HEK293 (cell line): ENCODE data around the gene PTPRK.

Experiments
- CTCF ChIA-PET: fragments of 350-600 bp; formaldehyde crosslinking; extraction: SDS; loops from one replicate; lab custom pipeline; 2021; ENCODE audit warnings: antibody characterized with exemption; lab: Yijun Ruan, JAX
- POLR2A ChIA-PET: fragments of 300-600 bp; formaldehyde crosslinking; extraction: SDS; loops from one replicate; lab custom pipeline; 2020; ENCODE audit warnings: antibody characterized with exemption, inconsistent platforms; lab: Yijun Ruan, JAX
- H3K27ac ChIP-seq: fragments of 200-500 bp; sonication (Bioruptor generic); 2 replicates; pipeline ENCODE4 v1.5.1; 2014; ENCODE audit warnings: low read depth, low read length, control low read depth, inconsistent platforms; ENCODE audit errors: extremely low read depth
- H3K36me3 ChIP-seq, 2 experiments: fragments of 200-500 bp in 1 of 2; sonication (Bioruptor generic) in 1 of 2; 1 replicate in 1 of 2; 2 replicates in 1 of 2; pipeline ENCODE4 v1.5.1; 2014 to 2017; ENCODE audit warnings: inconsistent platforms in 2 of 2, low read length in 2 of 2; ENCODE audit not compliant: control insufficient read depth in 2 of 2, insufficient read depth in 1 of 2
- H3K4me1 ChIP-seq: fragments of 200-500 bp; sonication (Bioruptor generic); 2 replicates; pipeline ENCODE4 v1.5.1; 2014; ENCODE audit warnings: mild to moderate bottlenecking, low read length, inconsistent platforms; ENCODE audit not compliant: control insufficient read depth, insufficient read depth
- H3K4me3 ChIP-seq: 2 replicates; pipeline ENCODE4 v1.5.1; 2011; ENCODE audit warnings: low read depth, mild to moderate bottlenecking, control low read depth, low read length, moderate library complexity
- H3K9me3 ChIP-seq: fragments of 200-500 bp; sonication (Bioruptor generic); 2 replicates; pipeline ENCODE4 v1.5.1; 2014; ENCODE audit warnings: low read depth, low read length, inconsistent platforms; ENCODE audit not compliant: control insufficient read depth, insufficient read depth
- GFI1B ChIP-seq: fragments of 450-650 bp; formaldehyde crosslinking; IDR thresholded peaks from 2 replicates; pipeline ENCODE4 v1.5.1; 2016; ENCODE audit warnings: missing biosample characterization, missing genetic modification characterization
- KLF16 ChIP-seq: fragments of 450-650 bp; formaldehyde crosslinking; IDR thresholded peaks from 2 replicates; pipeline ENCODE4 v1.5.1; 2017; ENCODE audit warnings: missing biosample characterization, missing genetic modification characterization
- KLF7 ChIP-seq: fragments of 450-650 bp; formaldehyde crosslinking; IDR thresholded peaks from 2 replicates; pipeline ENCODE4 v1.5.1; 2016; ENCODE audit warnings: missing biosample characterization, missing genetic modification characterization, borderline replicate concordance
- MEIS1 ChIP-seq: sonication (generic); formaldehyde crosslinking; IDR thresholded peaks from 2 replicates; pipeline ENCODE4 v1.8.1; 2022; ENCODE audit warnings: missing genetic modification reagents, mild to moderate bottlenecking, borderline replicate concordance
- PRDM1 ChIP-seq: fragments of 450-650 bp; formaldehyde crosslinking; IDR thresholded peaks from 2 replicates; pipeline ENCODE4; 2016; ENCODE audit warnings: missing biosample characterization, missing genetic modification characterization
- RBAK ChIP-seq: fragments of 450-650 bp; formaldehyde crosslinking; IDR thresholded peaks from 2 replicates; pipeline ENCODE4 v1.5.1; 2016; ENCODE audit warnings: missing biosample characterization, missing genetic modification characterization
- REPIN1 ChIP-seq: fragments of 450-650 bp; formaldehyde crosslinking; IDR thresholded peaks from 2 replicates; pipeline ENCODE4 v1.5.1; 2017; ENCODE audit warnings: missing biosample characterization, missing genetic modification characterization, low read depth
- TRIM28 ChIP-seq: IDR thresholded peaks from 2 replicates; pipeline ENCODE4 v1.6.1; 2011; ENCODE audit warnings: low read length, control low read depth, borderline replicate concordance
- ZBTB21 ChIP-seq: fragments of 450-650 bp; formaldehyde crosslinking; IDR thresholded peaks from 2 replicates; pipeline ENCODE4 v1.5.1; 2017; ENCODE audit warnings: missing biosample characterization, missing genetic modification characterization
- ZBTB7A ChIP-seq: fragments of 450-650 bp; formaldehyde crosslinking; IDR thresholded peaks from 2 replicates; pipeline ENCODE4 v1.5.1; 2016; ENCODE audit warnings: low read depth, missing biosample characterization, missing genetic modification characterization
- ZFP69B ChIP-seq: fragments of 450-650 bp; formaldehyde crosslinking; IDR thresholded peaks from 2 replicates; pipeline ENCODE4 v1.5.1; 2016; ENCODE audit warnings: missing biosample characterization, missing genetic modification characterization
- ZNF155 ChIP-seq: fragments of 450-650 bp; formaldehyde crosslinking; IDR thresholded peaks from 2 replicates; pipeline ENCODE4 v1.5.1; 2016; ENCODE audit warnings: missing biosample characterization, missing genetic modification characterization
- ZNF302 ChIP-seq: fragments of 450-650 bp; formaldehyde crosslinking; IDR thresholded peaks from 2 replicates; pipeline ENCODE4 v1.5.1; 2016; ENCODE audit warnings: missing biosample characterization, missing genetic modification characterization, low read depth
- ZNF335 ChIP-seq: fragments of 450-650 bp; formaldehyde crosslinking; conservative IDR thresholded peaks from 2 replicates; pipeline ENCODE4 v1.5.1; 2016; ENCODE audit warnings: missing biosample characterization, missing genetic modification characterization
- ZNF473 ChIP-seq: fragments of 450-650 bp; formaldehyde crosslinking; IDR thresholded peaks from 2 replicates; pipeline ENCODE4 v1.5.1; 2017; ENCODE audit warnings: missing biosample characterization, missing genetic modification characterization
- ZNF48 ChIP-seq: fragments of 450-650 bp; formaldehyde crosslinking; IDR thresholded peaks from 2 replicates; pipeline ENCODE4 v1.5.1; 2016; ENCODE audit warnings: missing biosample characterization, missing genetic modification characterization
- ZNF549 ChIP-seq: fragments of 450-650 bp; IDR thresholded peaks from 2 replicates; pipeline ENCODE4 v1.5.1; 2018; ENCODE audit warnings: missing biosample characterization, missing genetic modification characterization, mild to moderate bottlenecking, inconsistent platforms, moderate library complexity
- ZNF621 ChIP-seq: fragments of 450-650 bp; formaldehyde crosslinking; IDR thresholded peaks from 2 replicates; pipeline ENCODE4 v1.5.1; 2017; ENCODE audit warnings: missing biosample characterization, missing genetic modification characterization
- ZNF626 ChIP-seq: fragments of 450-650 bp; sonication (Bioruptor Pico); formaldehyde crosslinking; IDR thresholded peaks from 2 replicates; pipeline ENCODE4 v1.5.1; 2018; ENCODE audit warnings: missing biosample characterization, missing genetic modification characterization, inconsistent platforms
- ZNF664 ChIP-seq: fragments of 450-650 bp; formaldehyde crosslinking; IDR thresholded peaks from 2 replicates; pipeline ENCODE4 v1.5.1; 2016; ENCODE audit warnings: missing biosample characterization, missing genetic modification characterization
- ZNF785 ChIP-seq: fragments of 450-650 bp; formaldehyde crosslinking; IDR thresholded peaks from 2 replicates; pipeline ENCODE4 v1.5.1; 2016; ENCODE audit warnings: missing biosample characterization, missing genetic modification characterization
- ZNF791 ChIP-seq: fragments of 450-650 bp; formaldehyde crosslinking; IDR thresholded peaks from 2 replicates; pipeline ENCODE4 v1.5.1; 2016; ENCODE audit warnings: missing biosample characterization, missing genetic modification characterization
- ZNF837 ChIP-seq: fragments of 450-650 bp; formaldehyde crosslinking; IDR thresholded peaks from 2 replicates; pipeline ENCODE4 v1.5.1; 2016; ENCODE audit warnings: missing biosample characterization, missing genetic modification characterization
- TF ChIP-seq, protein P1 (sequence below): fragments of 450-650 bp; formaldehyde crosslinking; IDR thresholded peaks from 2 replicates; pipeline ENCODE4 v1.5.1; 2016; ENCODE audit warnings: missing biosample characterization, missing genetic modification characterization
- TF ChIP-seq, protein P2 (sequence below): fragments of 450-650 bp; formaldehyde crosslinking; IDR thresholded peaks from 2 replicates; pipeline ENCODE4 v1.5.1; 2016; ENCODE audit warnings: missing biosample characterization, missing genetic modification characterization, low read depth
- TF ChIP-seq, protein P3 (sequence below): fragments of 450-650 bp; formaldehyde crosslinking; IDR thresholded peaks from 2 replicates; pipeline ENCODE4 v1.5.1; 2016; ENCODE audit warnings: missing biosample characterization, missing genetic modification characterization
- TF ChIP-seq, protein P4 (sequence below): fragments of 450-650 bp; formaldehyde crosslinking; IDR thresholded peaks from 2 replicates; pipeline ENCODE4 v1.5.1; 2016; ENCODE audit warnings: missing biosample characterization, missing genetic modification characterization

PTPRK gene

DNA sequence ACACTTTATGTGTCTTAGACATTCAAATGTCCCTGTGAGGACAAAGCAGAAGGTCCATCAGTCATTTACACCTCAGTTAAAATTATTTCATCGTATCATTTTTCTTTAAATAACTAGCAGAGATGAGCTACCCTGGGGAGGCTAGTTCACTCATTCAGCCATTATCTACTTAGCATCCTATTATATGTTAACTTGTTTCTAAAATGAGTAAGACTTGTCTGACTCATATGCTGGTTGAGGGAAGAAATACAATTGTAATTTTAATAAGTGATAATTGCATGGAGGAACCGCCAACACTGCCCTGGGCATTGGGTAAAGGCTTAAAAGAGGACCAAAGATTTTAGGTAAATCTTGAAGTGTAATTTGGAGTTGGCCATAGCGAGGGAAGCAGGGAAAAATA lies 12.4 kb upstream of the PTPRK start:
- POLR2A ChIA-PET, result no interaction called here
- Histone ChIP-seq H3K27ac (no peak overlapping the region), H3K4me3 (no peak overlapping the region)
- no peak for TF ChIP-seq ZNF791 (tag by site-specific recombination)
- TF ChIP-seq ZNF48 (tag by site-specific recombination), result no peak
- TF ChIP-seq, protein P1, sequence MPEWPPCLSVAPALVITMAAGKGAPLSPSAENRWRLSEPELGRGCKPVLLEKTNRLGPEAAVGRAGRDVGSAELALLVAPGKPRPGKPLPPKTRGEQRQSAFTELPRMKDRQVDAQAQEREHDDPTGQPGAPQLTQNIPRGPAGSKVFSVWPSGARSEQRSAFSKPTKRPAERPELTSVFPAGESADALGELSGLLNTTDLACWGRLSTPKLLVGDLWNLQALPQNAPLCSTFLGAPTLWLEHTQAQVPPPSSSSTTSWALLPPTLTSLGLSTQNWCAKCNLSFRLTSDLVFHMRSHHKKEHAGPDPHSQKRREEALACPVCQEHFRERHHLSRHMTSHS (tag by site-specific recombination), result no peak
- TF ChIP-seq ZBTB7A (tag by site-specific recombination), result no peak
- no peak for TF ChIP-seq RBAK (tag by site-specific recombination)
- no peak for TF ChIP-seq ZNF155 (tag by site-specific recombination)
- TF ChIP-seq GFI1B (tag by site-specific recombination), result no peak
- TF ChIP-seq ZFP69B (tag by site-specific recombination), result no peak
- TF ChIP-seq, all 188 proteins: peak for 0
- no peaks in the 10 kb centered on the region for H3K4me1 ChIP-seq
- no peaks in the 10 kb centered on the region for H3K36me3 ChIP-seq
- no peaks in the 10 kb centered on the region for H3K9me3 ChIP-seq
- CTCF ChIA-PET, result no interaction called here

DNA sequence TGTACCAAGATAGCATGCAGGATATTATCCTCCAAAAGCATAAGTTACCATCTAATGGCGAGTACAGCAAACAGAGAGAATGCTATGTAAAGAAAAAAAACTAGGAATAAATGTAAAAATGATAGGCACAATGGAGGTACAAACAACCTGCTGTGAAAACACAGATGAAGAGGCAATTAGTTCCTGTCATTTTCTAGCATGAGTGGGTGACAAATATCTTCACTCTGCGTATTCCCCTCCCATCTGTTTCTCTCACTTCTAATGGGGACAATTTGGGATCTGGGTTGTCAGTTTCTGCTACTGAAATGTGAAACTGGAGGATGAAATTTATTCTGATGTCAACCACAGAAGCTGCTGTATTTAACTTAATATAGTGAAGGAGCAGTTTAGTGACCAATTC lies 11.7 kb upstream of the PTPRK start:
- no peaks in the 10 kb centered on the region for H3K9me3 ChIP-seq
- ChIA-PET CTCF (interaction anchor here (0.6 kb wide), 1 partner anchor 22 kb away, joined by 4 read pairs; no protein-coding TSS in a partner anchor), POLR2A (no interaction called here)
- no peak for TF ChIP-seq ZNF302 (tag by site-specific recombination)
- TF ChIP-seq KLF16 (tag by site-specific recombination), result no peak
- no peak for TF ChIP-seq ZNF473 (tag by site-specific recombination)
- TF ChIP-seq ZNF549 (tag by site-specific recombination), result no peak
- no peak for TF ChIP-seq MEIS1
- TF ChIP-seq RBAK (tag by site-specific recombination), result no peak
- no peak for TF ChIP-seq ZNF785
- H3K27ac ChIP-seq, result no peak overlapping the region
- H3K36me3 ChIP-seq, result no peaks in the 10 kb centered on the region
- H3K4me3 ChIP-seq, result no peak overlapping the region
- H3K4me1 ChIP-seq, result no peaks in the 10 kb centered on the region

DNA sequence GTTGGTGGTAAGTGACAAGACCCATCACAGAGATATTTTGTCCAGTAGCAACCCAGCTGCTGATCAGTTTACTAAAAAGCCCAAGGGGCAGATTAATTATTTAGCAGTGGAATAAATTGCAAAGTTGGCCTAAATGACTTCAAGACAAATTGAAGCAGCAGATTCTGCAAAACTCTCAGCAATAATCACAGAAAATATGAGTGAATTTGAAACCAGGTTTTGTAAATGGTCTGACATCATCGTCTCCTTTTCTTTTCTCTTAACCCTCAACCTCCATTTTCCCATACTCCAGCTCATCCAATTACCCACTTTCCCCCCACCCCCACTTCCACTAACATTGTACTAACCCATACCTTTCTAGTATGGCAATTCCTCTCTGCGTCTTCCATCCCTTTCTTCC lies 11.3 kb upstream of the PTPRK start:
- no peaks in the 10 kb centered on the region for H3K36me3 ChIP-seq
- H3K9me3 ChIP-seq, result no peaks in the 10 kb centered on the region
- H3K27ac ChIP-seq, result no peak overlapping the region
- ChIA-PET POLR2A (no interaction called here), CTCF (interaction anchor here (0.6 kb wide), 1 partner anchor 22 kb away, joined by 4 read pairs; no protein-coding TSS in a partner anchor)
- no peak overlapping the region for H3K4me3 ChIP-seq
- TF ChIP-seq ZNF626 (tag by site-specific recombination) (no peak), REPIN1 (tag by site-specific recombination) (no peak), ZNF621 (no peak), KLF7 (no peak), ZBTB21 (no peak), ZNF335 (tag by site-specific recombination) (no peak), ZNF837 (tag by site-specific recombination) (no peak), PRDM1 (tag by site-specific recombination) (no peak), ZNF664 (tag by site-specific recombination) (no peak), TRIM28 (no peak)
- TF ChIP-seq, protein P2, sequence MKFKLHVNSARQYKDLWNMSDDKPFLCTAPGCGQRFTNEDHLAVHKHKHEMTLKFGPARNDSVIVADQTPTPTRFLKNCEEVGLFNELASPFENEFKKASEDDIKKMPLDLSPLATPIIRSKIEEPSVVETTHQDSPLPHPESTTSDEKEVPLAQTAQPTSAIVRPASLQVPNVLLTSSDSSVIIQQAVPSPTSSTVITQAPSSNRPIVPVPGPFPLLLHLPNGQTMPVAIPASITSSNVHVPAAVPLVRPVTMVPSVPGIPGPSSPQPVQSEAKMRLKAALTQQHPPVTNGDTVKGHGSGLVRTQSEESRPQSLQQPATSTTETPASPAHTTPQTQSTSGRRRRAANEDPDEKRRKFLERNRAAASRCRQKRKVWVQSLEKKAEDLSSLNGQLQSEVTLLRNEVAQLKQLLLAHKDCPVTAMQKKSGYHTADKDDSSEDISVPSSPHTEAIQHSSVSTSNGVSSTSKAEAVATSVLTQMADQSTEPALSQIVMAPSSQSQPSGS (tag by site-specific recombination), result 0 out of 2 replicates have a peak, but pooled peaks have one; percentile 4
- TF ChIP-seq, protein P3, sequence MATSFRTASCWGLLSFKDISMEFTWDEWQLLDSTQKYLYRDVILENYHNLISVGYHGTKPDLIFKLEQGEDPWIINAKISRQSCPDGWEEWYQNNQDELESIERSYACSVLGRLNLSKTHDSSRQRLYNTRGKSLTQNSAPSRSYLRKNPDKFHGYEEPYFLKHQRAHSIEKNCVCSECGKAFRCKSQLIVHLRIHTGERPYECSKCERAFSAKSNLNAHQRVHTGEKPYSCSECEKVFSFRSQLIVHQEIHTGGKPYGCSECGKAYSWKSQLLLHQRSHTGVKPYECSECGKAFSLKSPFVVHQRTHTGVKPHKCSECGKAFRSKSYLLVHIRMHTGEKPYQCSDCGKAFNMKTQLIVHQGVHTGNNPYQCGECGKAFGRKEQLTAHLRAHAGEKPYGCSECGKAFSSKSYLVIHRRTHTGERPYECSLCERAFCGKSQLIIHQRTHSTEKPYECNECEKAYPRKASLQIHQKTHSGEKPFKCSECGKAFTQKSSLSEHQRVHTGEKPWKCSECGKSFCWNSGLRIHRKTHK, result 0 out of 2 replicates have a peak, but pooled peaks have one; percentile 28
- TF ChIP-seq, protein P4, sequence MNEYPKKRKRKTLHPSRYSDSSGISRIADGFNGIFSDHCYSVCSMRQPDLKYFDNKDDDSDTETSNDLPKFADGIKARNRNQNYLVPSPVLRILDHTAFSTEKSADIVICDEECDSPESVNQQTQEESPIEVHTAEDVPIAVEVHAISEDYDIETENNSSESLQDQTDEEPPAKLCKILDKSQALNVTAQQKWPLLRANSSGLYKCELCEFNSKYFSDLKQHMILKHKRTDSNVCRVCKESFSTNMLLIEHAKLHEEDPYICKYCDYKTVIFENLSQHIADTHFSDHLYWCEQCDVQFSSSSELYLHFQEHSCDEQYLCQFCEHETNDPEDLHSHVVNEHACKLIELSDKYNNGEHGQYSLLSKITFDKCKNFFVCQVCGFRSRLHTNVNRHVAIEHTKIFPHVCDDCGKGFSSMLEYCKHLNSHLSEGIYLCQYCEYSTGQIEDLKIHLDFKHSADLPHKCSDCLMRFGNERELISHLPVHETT, result no peak
- no peaks in the 10 kb centered on the region for H3K4me1 ChIP-seq
